ENCODE measurements around the gene KLHL22. TPM values are rescaled to one million over a fixed set of nuclear protein-coding genes. Genes with fewer than 3 reads are reported as not detected.

KLHL22 gene
- total RNA-seq, 2 donors from 2014 or later, result 10.4 to 13.2 TPM

DNA sequence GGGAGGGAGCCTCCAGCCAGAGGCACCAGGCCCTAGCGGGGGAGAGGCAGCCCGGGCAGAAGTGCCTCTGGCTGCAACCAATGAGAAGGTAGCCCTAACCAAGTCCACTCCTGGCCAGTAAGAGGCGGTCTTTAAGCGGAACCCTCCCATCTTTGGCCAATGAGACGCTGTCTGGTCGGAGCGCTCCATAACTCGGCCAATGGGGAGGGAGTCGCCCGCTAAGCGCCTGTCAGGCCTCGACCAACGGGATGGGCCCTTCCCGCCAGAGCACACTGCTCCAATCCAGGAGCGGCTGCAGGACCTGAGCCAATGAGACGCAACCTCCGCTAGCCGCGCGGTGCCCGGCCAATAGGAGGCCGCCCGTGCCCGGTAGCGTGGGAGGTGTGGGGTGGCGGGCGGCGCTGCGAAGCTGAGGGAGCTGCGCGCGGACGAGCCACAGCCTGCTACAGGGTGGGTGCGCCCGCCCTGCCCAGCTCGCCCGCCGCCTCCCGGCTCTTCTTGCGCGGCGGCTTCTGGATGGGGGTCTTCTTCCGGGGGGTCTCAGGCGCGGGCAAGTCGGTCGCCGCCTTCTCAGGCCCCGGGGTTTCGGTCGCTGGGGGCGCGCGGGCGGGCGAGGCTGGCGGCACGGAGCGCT lies 70.5 kb downstream of the KLHL22 start:
- intact Hi-C loops (cut with DNase I), result no loop called here
- DNase-seq, result peak; percentile 18
- Histone ChIP-seq H3K4me3 (no peak overlapping the region), H3K9ac (ENCODE audit: low read depth in 2 of 2, low read length in 2 of 2) (no peak overlapping the region), H3K27me3 (peaks cover 40% of the 10 kb centered on the region), H3K9me3 (no peaks in the 10 kb centered on the region), H3K27ac (no peak overlapping the region), H3K4me1 (peaks cover 7% of the 10 kb centered on the region), H3K36me3 (no peaks in the 10 kb centered on the region)
- TF ChIP-seq, protein P1, sequence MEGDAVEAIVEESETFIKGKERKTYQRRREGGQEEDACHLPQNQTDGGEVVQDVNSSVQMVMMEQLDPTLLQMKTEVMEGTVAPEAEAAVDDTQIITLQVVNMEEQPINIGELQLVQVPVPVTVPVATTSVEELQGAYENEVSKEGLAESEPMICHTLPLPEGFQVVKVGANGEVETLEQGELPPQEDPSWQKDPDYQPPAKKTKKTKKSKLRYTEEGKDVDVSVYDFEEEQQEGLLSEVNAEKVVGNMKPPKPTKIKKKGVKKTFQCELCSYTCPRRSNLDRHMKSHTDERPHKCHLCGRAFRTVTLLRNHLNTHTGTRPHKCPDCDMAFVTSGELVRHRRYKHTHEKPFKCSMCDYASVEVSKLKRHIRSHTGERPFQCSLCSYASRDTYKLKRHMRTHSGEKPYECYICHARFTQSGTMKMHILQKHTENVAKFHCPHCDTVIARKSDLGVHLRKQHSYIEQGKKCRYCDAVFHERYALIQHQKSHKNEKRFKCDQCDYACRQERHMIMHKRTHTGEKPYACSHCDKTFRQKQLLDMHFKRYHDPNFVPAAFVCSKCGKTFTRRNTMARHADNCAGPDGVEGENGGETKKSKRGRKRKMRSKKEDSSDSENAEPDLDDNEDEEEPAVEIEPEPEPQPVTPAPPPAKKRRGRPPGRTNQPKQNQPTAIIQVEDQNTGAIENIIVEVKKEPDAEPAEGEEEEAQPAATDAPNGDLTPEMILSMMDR (IDR thresholded peaks at IDR 0.05), result no peak

DNA sequence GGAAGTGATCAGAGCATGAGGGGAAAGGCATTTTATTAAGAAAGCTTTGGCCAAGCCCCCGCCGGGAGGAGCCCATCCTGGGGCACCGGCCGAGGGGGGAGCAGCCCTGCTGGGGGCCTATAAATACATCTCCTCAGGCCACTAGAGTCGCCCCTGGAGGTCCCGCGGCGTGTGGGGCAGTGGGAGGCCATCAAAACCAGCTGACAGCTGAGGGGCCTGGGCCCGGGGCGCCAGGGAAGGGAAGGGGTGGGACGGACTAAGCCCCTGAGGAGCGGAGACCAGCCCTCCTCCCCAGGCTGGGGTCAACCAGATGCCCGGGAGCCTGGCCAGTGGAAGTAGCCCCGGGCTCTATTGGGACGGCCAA lies 71.0 kb downstream of the KLHL22 start:
- Histone ChIP-seq H3K27me3 (peaks cover 35% of the 10 kb centered on the region), H3K9me3 (no peaks in the 10 kb centered on the region), H3K4me1 (peaks cover 2% of the 10 kb centered on the region), H3K4me3 (no peak overlapping the region), H3K27ac (no peak overlapping the region), H3K9ac (ENCODE audit: low read depth in 2 of 2, low read length in 2 of 2) (no peak overlapping the region), H3K36me3 (no peaks in the 10 kb centered on the region)
- TF ChIP-seq, protein P1 (IDR thresholded peaks at IDR 0.05), result no peak
- intact Hi-C loops (cut with DNase I), result no loop called here
- peak; percentile 16 for DNase-seq

GRCh38 chr22:20423906-20424551 lies 71.6 kb downstream of the KLHL22 start:
- peak; percentile 16 for DNase-seq
- Histone ChIP-seq H3K4me1 (no peaks in the 10 kb centered on the region), H3K4me3 (no peak overlapping the region)

GRCh38 chr22:20423008-20423905 lies 72.3 kb downstream of the KLHL22 start:
- peak; percentile 18 for DNase-seq
- no peaks in the 10 kb centered on the region for H3K36me3 ChIP-seq
- H3K4me1 ChIP-seq, result peaks cover 3% of the 10 kb centered on the region
- no peak overlapping the region for H3K9ac ChIP-seq (ENCODE audit: low read depth in 2 of 2, low read length in 2 of 2)
- H3K27ac ChIP-seq, result no peak overlapping the region
- H3K27me3 ChIP-seq, result peaks cover 28% of the 10 kb centered on the region
- TF ChIP-seq, protein P1 (IDR thresholded peaks at IDR 0.05), result no peak
- intact Hi-C loops (cut with DNase I), result no loop called here
- H3K4me3 ChIP-seq, result no peak overlapping the region
- no peaks in the 10 kb centered on the region for H3K9me3 ChIP-seq

More at GRCh38 chr22:20423906-20424551, 71.6 kb downstream of the KLHL22 start:
- Histone ChIP-seq H3K9ac (ENCODE audit: low read depth in 2 of 2, low read length in 2 of 2) (no peak overlapping the region), H3K27ac (no peak overlapping the region), H3K27me3 (peaks cover 33% of the 10 kb centered on the region), H3K9me3 (no peaks in the 10 kb centered on the region), H3K36me3 (no peaks in the 10 kb centered on the region)
- intact Hi-C loops (cut with DNase I), result no loop called here
- TF ChIP-seq, protein P1 (IDR thresholded peaks at IDR 0.05), result no peak

- intact Hi-C loops (cut with DNase I), result no loop called here
- DNase-seq, result no peak
- Histone ChIP-seq H3K4me3 (no peak overlapping the region), H3K9ac (ENCODE audit: low read depth in 2 of 2, low read length in 2 of 2) (no peak overlapping the region), H3K9me3 (no peaks in the 10 kb centered on the region), H3K36me3 (no peaks in the 10 kb centered on the region), H3K27ac (no peak overlapping the region), H3K27me3 (peaks cover 24% of the 10 kb centered on the region), H3K4me1 (peaks cover 7% of the 10 kb centered on the region)
- TF ChIP-seq, protein P1 (IDR thresholded peaks at IDR 0.05), result no peak
Measured at GRCh38 chr22:20422271-20423007, 73.2 kb downstream of the KLHL22 start.
